Measurements from ENCODE around the gene GGA3.
A peak's percentile ranks its signal among the peaks of the same experiment; 100 is the strongest.

GGA3 gene

GRCh38 chr17:75244133-75244866 lies 17.1 kb downstream of the GGA3 start:
- no peak for DNase-seq

GRCh38 chr17:75242461-75243042 lies 18.9 kb downstream of the GGA3 start:
- no peak for DNase-seq

- no peak for DNase-seq
These were observed 19.4 kb downstream of the GGA3 start for GRCh38 chr17:75241996-75242460.

DNA sequence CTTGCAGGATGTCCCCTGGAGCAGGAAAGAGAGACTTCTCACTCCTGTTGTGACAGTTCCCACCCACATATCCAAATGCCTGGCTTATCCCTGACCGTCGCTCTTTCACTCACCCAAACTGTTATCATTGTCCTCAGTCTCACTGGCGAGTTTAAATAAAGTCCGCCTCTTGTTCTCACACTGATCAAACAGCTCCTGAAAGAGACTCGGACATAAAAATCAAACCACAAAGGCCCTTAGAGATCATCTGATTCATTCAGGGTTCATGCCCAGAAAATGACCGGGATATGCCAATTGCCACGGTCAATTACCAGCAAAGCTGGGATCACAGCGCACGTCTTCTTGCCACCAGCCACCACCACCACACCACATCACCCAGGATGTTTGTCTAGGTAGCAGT lies 19.9 kb downstream of the GGA3 start:
- DNase-seq: no peak

DNA sequence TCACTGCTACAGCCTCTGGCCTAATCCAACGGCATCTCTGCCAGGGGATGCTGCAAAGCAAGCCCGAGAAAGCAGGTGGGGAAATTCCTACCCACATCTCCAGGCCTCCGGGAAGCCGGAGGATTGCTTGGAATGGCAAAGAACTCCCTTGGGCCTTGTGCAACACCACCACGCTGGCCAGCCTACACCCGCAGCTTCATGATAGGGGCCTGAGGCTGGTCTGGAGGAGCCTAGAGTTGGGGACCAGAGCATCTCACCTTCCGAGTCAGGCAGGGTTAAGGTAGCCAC lies 20.3 kb downstream of the GGA3 start:
- no peak for DNase-seq

GRCh38 chr17:75240394-75241142 lies 20.8 kb downstream of the GGA3 start:
- DNase-seq: peak; percentile 59

GRCh38 chr17:75239778-75240393 lies 21.5 kb downstream of the GGA3 start:
- no peak for DNase-seq

DNA sequence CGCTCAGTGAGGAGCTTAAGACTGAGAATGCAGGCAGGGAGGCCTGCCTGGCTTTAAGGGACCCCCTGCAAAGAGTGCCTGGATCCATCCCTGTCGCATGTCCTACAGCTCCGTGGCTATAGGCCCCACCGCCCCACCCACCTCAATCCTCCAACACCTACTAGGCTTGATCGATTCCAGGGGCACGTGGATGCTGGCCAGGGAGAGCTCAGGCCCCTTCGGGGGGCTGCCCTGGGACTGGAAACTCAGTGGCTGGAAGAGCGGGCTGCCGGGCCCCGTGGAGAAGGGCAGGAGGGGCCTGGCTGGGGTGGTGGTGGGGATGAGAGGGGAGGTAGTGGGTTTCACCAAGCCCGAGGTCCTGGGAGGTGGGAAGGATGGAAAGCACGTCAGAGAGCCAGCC lies 22.2 kb downstream of the GGA3 start:
- no peak for DNase-seq

DNA sequence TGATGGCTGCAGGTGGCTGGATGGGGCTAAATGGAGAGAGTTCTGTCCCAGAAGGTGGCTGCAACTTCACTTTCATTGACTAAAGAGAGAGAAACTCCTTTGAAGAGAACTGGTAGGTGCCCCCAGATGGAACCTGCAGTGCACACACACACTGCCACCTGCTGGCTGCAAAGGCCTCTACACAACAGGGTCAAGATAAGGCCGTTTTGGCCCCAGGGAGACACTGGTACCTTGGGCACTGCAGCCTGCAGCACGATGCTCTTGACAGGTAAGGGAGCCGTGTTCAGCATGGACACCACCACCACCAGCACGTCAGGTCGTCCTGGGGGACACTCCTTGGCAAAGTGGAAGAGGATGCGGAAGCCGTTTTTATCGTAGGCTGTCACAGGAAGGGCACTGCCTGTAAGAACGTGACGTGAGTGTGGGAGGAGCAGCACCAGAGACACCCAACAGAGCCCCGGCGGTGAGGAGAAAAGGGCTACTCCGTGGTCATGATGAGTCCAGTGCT lies 22.7 kb downstream of the GGA3 start:
- peak; percentile 67 for DNase-seq

DNA sequence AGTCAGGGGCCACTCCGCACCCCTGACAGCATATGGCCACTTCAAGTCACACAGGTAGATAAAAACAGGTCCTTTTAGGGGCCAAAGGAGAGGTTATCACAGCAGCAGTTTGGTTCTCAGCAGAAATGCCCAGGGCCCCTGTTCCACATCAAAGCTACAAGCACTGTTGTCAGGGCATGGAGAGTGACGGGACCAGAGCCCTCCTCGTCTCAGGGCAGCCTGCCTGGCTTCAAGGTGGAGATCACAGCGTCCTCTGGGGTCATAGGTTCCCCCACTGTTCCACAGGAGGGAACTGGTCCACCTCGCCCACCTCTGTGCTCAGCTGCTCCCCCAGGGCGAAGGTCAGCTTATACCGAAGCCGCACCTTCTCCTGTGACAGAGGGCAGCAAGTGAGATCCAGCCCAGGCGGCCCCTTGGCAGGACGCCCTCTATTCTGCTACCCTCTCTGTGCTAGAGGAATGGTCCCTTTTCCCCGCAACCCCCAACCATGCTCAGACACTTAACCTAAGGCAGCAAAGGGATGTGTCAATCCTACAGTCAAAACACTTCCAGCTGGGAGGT lies 23.3 kb downstream of the GGA3 start:
- no peak for DNase-seq

DNA sequence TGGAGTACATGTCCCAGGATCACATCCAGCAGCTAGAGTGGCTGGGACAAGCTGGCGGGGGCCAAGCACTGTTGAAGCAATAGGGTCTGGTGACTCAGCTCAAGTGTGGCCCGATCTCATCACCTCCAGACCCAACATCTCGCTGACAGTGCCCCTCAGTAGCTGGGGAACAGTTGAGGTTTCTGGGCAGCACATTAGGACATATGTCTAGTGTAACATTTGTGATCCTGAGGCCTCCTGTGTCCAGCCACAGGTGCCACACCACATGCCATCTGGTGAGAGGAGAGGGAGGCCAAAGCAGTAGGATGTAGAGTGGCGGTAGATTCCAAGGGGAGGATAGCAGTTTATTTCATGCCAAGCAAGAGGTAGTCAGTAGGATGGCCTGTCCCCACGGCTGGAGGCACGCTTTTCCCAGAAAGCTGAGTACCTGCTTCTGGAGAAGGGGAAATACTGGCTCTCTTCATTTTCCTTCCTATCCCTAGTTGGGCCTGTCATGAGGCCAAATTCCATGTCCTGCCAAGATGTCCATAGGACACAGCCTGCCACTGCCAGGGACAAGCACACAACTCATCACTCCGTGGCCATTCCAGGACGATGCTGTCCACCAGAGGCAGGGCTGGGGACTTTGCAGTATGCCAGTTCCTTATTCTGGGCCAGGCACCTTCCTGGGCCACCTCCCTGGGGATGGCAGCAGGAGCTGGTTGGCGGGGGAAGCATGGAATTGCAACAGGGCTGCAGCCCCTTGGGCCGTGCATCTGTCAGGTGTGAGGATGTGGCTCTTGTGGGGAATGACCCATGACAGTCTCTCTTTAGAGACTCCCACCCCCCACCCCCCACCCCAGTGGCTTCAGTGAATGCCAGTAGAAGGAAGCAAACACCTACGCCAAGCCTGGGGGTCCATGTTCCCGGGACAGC lies 24.0 kb downstream of the GGA3 start:
- no peak for DNase-seq

- no peak for DNase-seq
These were observed 28.6 kb downstream of the GGA3 start for GRCh38 chr17:75232786-75233185.

- no peak for DNase-seq
These were observed 29.5 kb downstream of the GGA3 start for GRCh38 chr17:75231741-75232464.

DNA sequence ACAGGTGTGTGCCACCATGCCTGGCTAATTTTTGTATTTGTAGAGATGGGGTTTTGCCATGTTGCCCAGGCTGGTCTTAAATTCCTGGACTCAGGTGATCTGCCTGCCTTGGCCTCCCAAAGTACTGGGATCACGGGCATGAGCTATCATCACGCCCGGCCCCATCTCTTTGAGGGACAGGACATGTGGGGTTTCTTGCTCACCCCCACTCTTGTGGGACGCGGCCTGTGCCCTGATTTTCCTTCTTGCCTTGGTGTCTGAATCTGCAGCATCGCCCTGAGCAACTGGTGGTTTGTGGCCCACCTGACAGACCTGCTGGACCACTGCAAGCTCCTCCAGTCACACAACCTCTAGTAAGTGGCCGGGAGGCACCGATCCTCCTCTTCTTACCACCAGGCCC lies 30.3 kb downstream of the GGA3 start:
- no peak for DNase-seq

GRCh38 chr17:75228847-75229246 lies 32.6 kb downstream of the GGA3 start:
- no peak for DNase-seq

GRCh38 chr17:75228305-75228704 lies 33.1 kb downstream of the GGA3 start:
- DNase-seq: no peak

DNA sequence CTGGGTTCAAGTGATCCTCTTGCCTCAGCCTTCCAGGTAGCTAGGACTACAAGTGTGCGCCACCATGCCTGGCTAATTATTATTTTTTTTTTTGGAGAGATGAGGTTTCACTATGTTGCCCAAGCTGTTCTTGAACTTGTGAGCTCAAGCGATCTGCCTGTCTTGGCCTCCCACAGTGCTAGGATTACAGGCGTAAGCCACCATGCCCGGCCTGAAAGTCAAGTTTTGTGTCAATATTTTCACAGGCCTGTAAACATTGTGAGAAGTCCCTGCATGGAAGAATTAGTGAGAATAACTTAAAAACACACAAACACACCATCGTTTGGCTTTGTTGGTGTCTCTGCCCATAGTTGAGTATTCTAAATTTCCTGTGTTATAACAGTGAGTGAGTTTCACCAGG lies 33.7 kb downstream of the GGA3 start:
- no peak for DNase-seq

GRCh38 chr17:75225016-75225415 lies 36.4 kb downstream of the GGA3 start:
- DNase-seq: no peak

GRCh38 chr17:75219815-75220214 lies 41.6 kb downstream of the GGA3 start:
- DNase-seq: no peak

- DNase-seq: no peak
These were observed 43.3 kb downstream of the GGA3 start for GRCh38 chr17:75218131-75218530.

GRCh38 chr17:75209061-75209460 lies 52.3 kb downstream of the GGA3 start:
- no peak for DNase-seq

GRCh38 chr17:75208161-75208560 lies 53.2 kb downstream of the GGA3 start:
- no peak for DNase-seq
